OCI-LY7 (cell line): ENCODE data around the gene SP5. TPM values are rescaled to one million over a fixed set of nuclear protein-coding genes. Genes with fewer than 3 reads are reported as not detected.

Experiments used
- BruUV-seq: library from RNA; stranded (reverse); fragments of 400-500 nt; replicated peaks from 2 replicates; lab custom pipeline; 2021; lab: Mats Ljungman, UMichigan
- CTCF ChIA-PET: fragments of 300-600 bp; sonication (Branson Sonifier 250); formaldehyde crosslinking; loops from one replicate; lab custom pipeline; 2022; ENCODE audit warnings: antibody characterized with exemption; ENCODE audit not compliant: unreplicated experiment; lab: Charles Lee
- POLR2A ChIA-PET: fragments of 300-600 bp; sonication (Branson Sonifier 250); formaldehyde crosslinking; loops from one replicate; lab custom pipeline; 2022; ENCODE audit warnings: antibody characterized with exemption; lab: Charles Lee
- DNase-seq: peaks from one replicate; pipeline ENCODE4 v3.0.0-alpha.2; 2015; ENCODE audit warnings: low spot score
- H2AFZ ChIP-seq: fragments of 200-600 bp; sonication (generic), shearing (Covaris generic); 2 replicates; pipeline ENCODE4 v1.6.1; 2014; ENCODE audit warnings: mild to moderate bottlenecking, antibody characterized with exemption, low read length, moderate library complexity
- H3K27ac ChIP-seq: fragments of 200-600 bp; sonication (generic); 2 replicates; pipeline ENCODE4 v1.5.1; 2014; ENCODE audit warnings: mixed run types, low read depth, mild to moderate bottlenecking, moderate library complexity, low read length, inconsistent platforms; ENCODE audit not compliant: poor library complexity, severe bottlenecking
- H3K36me3 ChIP-seq: fragments of 200-600 bp; sonication (generic); 2 replicates; pipeline ENCODE4 v1.6.1; 2014; ENCODE audit warnings: mild to moderate bottlenecking, antibody characterized with exemption, low read length, moderate library complexity, mixed read lengths; ENCODE audit not compliant: insufficient read depth
- H3K4me1 ChIP-seq: fragments of 200-600 bp; sonication (generic); 2 replicates; pipeline ENCODE4 v1.5.1; 2014; ENCODE audit warnings: mild to moderate bottlenecking, low read length; ENCODE audit not compliant: insufficient read depth, poor library complexity, severe bottlenecking
- H3K4me2 ChIP-seq: fragments of 200-600 bp; sonication (generic); 2 replicates; pipeline ENCODE4 v1.6.1; 2014; ENCODE audit warnings: mild to moderate bottlenecking, low read length
- H3K4me3 ChIP-seq: fragments of 200-600 bp; sonication (generic); 2 replicates; pipeline ENCODE4 v1.5.1; 2014; ENCODE audit warnings: mild to moderate bottlenecking, low read depth, low read length; ENCODE audit not compliant: poor library complexity, severe bottlenecking
- H3K79me2 ChIP-seq: fragments of 200-600 bp; sonication (generic); 2 replicates; pipeline ENCODE4 v1.6.1; 2016; ENCODE audit warnings: low read depth, mild to moderate bottlenecking, low read length, moderate library complexity, mixed read lengths; ENCODE audit not compliant: insufficient read depth
- H3K9me2 ChIP-seq: fragments of 200-600 bp; sonication (generic); 2 replicates; pipeline ENCODE4 v1.6.1; 2016; ENCODE audit warnings: mild to moderate bottlenecking, low read length, mixed read lengths; ENCODE audit not compliant: insufficient read depth
- H3K9me3 ChIP-seq: fragments of 200-600 bp; sonication (generic); 2 replicates; pipeline ENCODE4 v1.6.1; 2014; ENCODE audit warnings: mild to moderate bottlenecking, mixed run types, low read length, mixed read lengths
- H4K20me1 ChIP-seq: fragments of 200-600 bp; sonication (generic); 2 replicates; pipeline ENCODE4 v1.6.1; 2014; ENCODE audit warnings: mild to moderate bottlenecking, antibody characterized with exemption, low read length, moderate library complexity, mixed read lengths; ENCODE audit not compliant: insufficient read depth
- EZH2phosphoT487 ChIP-seq: fragments of 200-600 bp; sonication (generic); IDR thresholded peaks from 2 replicates; pipeline ENCODE4 v1.6.1; 2018; ENCODE audit warnings: low read depth, borderline replicate concordance, mild to moderate bottlenecking, mixed run types, antibody characterized with exemption, low read length, moderate library complexity, mixed read lengths
- intact Hi-C: fragments of 100-400 bp; cut with micrococcal nuclease; formaldehyde crosslinking; loops from one replicate; pipeline ENCODE4 v1.10.0; 2022; ENCODE audit not compliant: unreplicated experiment
- total RNA-seq, 2 experiments: library from RNA; depleted of rRNA in 1 of 2; stranded (reverse); fragments of >200 nt in 1 of 2; shearing (Covaris generic) in 1 of 2; gene quantifications; 2 replicates each; pipeline ENCODE4 v1.2.3, GENCODE V29; 2014 to 2022
- TF ChIP-seq, protein P1 (sequence below): fragments of 200-600 bp; sonication (generic); conservative IDR thresholded peaks from 2 replicates; pipeline ENCODE4 v1.5.1; 2014; ENCODE audit warnings: mild to moderate bottlenecking, antibody characterized with exemption, low read length, moderate library complexity, mixed read lengths

The SP5 gene
- total RNA-seq, 2 experiments from 2014 or later, result not detected

DNA sequence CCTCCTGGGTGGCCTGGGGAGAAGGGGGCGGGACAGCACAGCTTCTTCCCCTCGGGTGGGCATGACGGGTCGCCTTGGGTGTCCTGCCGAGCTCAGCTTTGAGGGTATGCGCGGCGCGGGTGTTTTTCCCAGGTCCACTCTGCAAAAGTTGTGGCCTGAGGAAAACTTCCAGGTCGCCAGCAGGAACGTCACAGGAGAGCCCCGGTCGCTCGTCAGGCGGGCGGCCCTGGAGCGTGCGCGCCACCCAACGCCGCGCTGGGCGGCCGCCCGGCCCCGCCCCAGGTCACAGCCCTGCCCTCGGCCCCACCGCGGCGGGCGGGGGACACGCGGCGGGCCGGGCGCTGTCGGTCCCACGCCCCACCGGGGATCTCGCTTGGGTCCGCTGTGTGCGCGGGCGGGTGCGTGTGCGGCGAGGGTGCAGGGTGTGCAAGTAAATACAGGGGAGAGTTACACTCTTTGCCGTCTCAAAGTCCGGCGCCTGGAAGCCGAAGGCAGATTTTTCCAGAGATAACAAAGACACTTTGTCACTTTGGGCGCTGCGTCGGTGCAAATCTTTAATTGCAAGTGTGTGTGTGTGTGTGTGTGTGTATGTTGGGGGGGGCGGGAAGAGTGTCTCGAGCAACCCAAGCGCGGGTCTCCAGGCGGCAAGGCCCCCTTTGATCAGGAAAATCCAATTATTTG lies 616 bp upstream of the SP5 start:
- Histone ChIP-seq H2AFZ (no peak overlapping the region), H3K79me2 (no peaks in the 10 kb centered on the region), H3K36me3 (no peaks in the 10 kb centered on the region), H4K20me1 (no peaks in the 10 kb centered on the region), H3K27ac (no peak overlapping the region), H3K4me1 (no peaks in the 10 kb centered on the region), H3K4me3 (no peak overlapping the region), H3K9me2 (no peaks in the 10 kb centered on the region), H3K4me2 (no peak overlapping the region), H3K9me3 (no peaks in the 10 kb centered on the region)
- no TSS peak for BruUV-seq
- DNase-seq, result no peak
- TF ChIP-seq, protein P1, sequence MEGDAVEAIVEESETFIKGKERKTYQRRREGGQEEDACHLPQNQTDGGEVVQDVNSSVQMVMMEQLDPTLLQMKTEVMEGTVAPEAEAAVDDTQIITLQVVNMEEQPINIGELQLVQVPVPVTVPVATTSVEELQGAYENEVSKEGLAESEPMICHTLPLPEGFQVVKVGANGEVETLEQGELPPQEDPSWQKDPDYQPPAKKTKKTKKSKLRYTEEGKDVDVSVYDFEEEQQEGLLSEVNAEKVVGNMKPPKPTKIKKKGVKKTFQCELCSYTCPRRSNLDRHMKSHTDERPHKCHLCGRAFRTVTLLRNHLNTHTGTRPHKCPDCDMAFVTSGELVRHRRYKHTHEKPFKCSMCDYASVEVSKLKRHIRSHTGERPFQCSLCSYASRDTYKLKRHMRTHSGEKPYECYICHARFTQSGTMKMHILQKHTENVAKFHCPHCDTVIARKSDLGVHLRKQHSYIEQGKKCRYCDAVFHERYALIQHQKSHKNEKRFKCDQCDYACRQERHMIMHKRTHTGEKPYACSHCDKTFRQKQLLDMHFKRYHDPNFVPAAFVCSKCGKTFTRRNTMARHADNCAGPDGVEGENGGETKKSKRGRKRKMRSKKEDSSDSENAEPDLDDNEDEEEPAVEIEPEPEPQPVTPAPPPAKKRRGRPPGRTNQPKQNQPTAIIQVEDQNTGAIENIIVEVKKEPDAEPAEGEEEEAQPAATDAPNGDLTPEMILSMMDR, result no peak
- no peak for TF ChIP-seq EZH2phosphoT487
- ChIA-PET CTCF (no interaction called here), POLR2A (no interaction called here)
- intact Hi-C loops, result no loop called here

DNA sequence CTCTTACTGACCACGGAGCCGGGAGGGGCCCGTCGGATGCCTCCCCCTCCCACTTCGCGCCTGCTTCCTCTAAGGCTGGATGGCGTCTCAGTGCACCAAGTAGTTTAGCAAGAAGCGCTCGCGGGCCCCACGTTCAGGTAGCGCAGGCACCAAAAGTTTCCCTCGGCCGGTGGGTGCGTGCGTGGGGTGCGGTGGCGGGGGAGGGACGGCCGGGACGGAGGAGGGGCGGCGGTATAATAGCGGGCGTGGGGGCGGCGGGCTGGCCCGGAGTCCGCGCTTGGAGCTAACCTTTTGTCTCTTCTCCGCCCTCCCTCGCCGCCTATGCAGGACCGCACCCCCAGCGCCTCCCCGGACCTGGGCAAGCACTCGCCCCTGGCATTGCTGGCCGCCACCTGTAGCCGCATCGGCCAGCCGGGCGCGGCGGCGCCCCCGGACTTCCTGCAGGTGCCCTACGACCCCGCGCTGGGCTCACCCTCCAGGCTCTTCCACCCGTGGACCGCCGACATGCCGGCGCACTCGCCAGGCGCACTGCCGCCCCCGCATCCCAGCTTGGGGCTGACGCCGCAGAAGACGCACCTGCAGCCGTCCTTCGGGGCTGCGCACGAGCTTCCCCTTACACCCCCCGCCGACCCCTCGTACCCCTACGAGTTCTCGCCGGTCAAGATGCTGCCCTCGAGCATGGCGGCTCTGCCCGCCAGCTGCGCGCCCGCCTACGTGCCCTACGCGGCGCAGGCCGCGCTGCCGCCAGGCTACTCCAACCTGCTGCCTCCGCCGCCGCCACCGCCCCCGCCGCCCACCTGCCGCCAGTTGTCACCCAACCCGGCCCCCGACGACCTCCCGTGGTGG lies 1.0 kb downstream of the SP5 start:
- Histone ChIP-seq H4K20me1 (no peaks in the 10 kb centered on the region), H3K9me2 (no peaks in the 10 kb centered on the region), H3K4me2 (no peak overlapping the region), H2AFZ (no peak overlapping the region), H3K9me3 (no peaks in the 10 kb centered on the region), H3K4me1 (no peaks in the 10 kb centered on the region), H3K36me3 (no peaks in the 10 kb centered on the region), H3K27ac (no peak overlapping the region), H3K4me3 (no peak overlapping the region), H3K79me2 (no peaks in the 10 kb centered on the region)
- ChIA-PET POLR2A (no interaction called here), CTCF (no interaction called here)
- no peak for DNase-seq
- BruUV-seq, result no TSS peak
- no peak for TF ChIP-seq EZH2phosphoT487
- TF ChIP-seq, protein P1, result no peak
- intact Hi-C loops, result no loop called here
